HG02970 (cell line): Measurements from ENCODE around the gene SAMSN1.
"Not testable (repeated sequence)": the region's sequence is repeated elsewhere in the genome, so short reads cannot be mapped to it uniquely, and the experiment has no call there.

Experiments used
- ATAC-seq: cut with Tn5 transposase; IDR thresholded peaks from one replicate; pipeline ENCODE4 v1.9.1; 2021; ENCODE audit warnings: mild to moderate bottlenecking, moderate library complexity, moderate number of reproducible peaks; ENCODE audit not compliant: unreplicated experiment, low FRiP score

The SAMSN1 gene

DNA sequence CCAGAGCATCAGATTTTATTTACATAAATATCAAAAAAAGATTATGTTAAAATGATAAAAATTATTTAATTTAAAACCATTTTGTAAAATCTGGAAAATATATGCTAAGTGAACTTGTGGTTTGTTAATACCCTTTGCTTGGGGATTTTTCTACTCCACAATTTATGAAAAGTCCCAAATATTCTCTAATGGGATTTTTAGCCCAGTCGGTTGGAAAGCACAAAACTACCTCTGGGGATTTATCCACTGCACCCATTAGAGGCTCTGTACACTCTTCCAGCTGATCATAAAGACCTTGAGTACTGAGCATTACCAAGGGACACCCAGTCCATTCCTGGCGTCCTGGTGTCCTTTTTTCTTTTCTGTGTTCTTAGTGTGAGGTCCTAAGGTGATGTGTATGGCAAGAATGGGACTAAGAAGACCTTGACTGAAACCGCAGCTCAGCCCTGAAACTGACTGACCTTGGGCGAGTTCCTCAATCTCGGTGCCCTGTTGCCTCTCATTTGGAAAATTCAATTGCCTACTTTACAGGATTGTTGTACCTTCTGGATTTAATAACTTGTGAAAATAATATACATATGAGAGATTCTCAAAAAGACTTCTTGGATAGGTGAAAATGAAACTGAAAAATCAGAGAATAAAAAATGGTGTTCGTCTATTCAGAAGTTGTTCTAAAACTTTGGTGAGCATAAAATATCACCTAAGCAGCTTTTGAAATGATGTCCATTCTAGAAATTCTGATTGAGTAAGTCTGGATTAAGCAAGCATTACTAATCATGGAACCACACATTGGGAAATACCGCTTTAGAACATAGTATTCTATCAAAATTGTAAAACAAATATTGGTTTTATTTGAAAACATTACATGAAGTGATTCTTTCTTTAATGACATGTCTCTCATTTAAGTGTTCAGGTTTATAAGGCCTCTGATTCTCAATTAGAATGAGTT lies 21.5 kb upstream of the SAMSN1 start:
- ATAC-seq: no peak

DNA sequence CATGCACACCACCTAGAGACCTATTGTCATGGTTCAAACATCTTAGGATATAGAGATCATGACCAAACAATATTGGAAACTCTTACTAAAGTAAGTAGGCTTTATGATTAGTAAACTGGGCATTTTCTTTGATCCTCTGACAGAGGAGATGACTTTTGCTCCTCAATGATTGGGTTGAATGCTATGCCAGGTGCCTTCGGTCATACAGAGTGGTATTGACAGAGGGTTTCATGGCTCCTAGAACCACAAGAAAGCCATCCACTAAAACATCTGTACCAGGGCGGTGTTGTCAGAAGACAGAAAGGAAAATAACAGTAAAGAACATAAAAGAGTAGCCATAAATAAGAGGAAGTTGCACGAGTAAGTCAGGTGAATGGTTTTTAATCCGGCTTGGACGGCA lies 20.8 kb upstream of the SAMSN1 start:
- ATAC-seq: no peak

- ATAC-seq: no peak
Measured at GRCh38 chr21:14562959-14563358, 16.8 kb upstream of the SAMSN1 start.

DNA sequence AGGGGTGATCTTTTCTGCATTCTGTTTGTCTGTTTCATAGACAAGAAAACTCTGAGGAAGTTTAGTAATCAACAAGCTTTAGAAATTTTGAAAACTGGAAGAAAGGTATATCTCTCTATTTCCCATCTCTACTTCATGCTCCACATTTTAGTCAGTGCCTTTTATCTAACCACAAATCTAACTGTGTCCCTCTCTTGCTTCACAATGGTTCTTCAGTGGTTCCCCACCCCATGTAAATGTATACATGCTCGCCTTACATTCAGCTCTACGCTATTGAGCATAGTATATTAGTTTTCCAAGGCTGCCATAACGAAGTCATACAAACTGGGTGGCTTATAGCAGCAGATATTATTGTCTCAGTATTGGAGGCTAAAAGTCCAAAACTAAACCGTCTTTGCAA lies 14.4 kb upstream of the SAMSN1 start:
- no peak for ATAC-seq

GRCh38 chr21:14560139-14560538 lies 14.0 kb upstream of the SAMSN1 start:
- ATAC-seq: no peak

DNA sequence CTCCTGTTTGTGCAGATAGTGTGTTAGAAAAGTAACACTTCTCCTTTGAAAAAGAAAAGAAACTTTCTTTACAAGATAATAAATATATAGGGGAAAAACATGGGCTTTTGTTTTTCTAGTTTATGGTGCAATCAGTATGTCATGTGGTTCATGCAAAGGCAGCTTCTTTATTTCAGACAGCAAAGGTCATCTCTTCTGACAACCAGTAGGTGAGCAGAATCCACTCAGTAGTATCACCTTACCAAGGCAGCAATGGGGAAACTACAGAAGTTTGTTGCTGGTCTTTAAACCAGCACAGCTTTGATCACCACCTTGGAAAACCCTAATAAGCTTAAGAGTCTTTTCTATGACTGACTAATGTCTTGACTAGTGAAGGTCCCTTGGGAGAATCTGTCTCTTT lies 13.0 kb upstream of the SAMSN1 start:
- ATAC-seq: no peak

- ATAC-seq: no peak
Measured at GRCh38 chr21:14557413-14557812, 11.3 kb upstream of the SAMSN1 start.

DNA sequence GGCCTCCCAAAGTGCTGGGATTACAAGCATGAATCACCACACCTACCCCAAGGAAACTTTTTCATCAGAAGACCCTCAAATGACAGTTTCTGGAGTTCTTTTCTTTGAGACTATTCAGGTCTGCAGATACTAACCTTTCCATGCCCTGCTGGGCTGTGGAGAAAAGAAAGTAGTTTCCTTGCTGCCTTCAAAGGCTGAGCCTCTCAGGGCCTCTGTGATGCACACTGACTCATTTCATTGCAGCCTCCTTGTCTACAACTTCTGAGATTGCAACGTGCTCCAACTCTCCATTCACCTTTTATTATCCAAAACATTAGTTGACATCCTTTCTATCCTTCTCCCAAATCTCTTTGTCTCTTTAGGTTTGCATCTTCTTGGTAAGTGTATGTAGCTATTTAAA lies 8.8 kb upstream of the SAMSN1 start:
- ATAC-seq: no peak

- no peak for ATAC-seq
Measured at GRCh38 chr21:14553422-14553821, 7.3 kb upstream of the SAMSN1 start.

- ATAC-seq: no peak
Measured at GRCh38 chr21:14551741-14552140, 5.6 kb upstream of the SAMSN1 start.

- no peak for ATAC-seq
Measured at GRCh38 chr21:14550135-14550534, 4.0 kb upstream of the SAMSN1 start.

DNA sequence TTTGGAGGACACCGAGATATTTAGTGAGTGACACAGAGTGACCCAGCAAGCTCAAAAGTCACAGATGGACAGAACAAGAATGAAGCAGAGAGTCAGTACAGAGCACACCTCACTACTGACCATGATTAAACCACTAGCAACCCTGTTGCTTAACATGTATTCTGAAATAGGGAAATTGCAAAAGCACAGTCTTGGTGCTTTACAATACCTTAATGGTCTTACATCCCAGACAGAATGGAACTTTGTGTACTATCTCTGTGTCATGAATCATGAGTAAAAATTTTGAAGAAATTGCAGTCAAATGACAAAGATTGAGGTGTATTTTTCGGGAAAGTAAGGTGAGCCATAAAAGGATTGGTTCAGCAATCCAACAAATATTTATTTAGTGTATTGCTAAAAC lies 2.7 kb upstream of the SAMSN1 start:
- no peak for ATAC-seq

- ATAC-seq: no peak
Measured at GRCh38 chr21:14547834-14548513, 1.9 kb upstream of the SAMSN1 start.

- ATAC-seq: not testable (repeated sequence)
Measured at GRCh38 chr21:14546719-14547118, 604 bp upstream of the SAMSN1 start.

GRCh38 chr21:14543983-14544382 lies 2.1 kb downstream of the SAMSN1 start:
- no peak for ATAC-seq

DNA sequence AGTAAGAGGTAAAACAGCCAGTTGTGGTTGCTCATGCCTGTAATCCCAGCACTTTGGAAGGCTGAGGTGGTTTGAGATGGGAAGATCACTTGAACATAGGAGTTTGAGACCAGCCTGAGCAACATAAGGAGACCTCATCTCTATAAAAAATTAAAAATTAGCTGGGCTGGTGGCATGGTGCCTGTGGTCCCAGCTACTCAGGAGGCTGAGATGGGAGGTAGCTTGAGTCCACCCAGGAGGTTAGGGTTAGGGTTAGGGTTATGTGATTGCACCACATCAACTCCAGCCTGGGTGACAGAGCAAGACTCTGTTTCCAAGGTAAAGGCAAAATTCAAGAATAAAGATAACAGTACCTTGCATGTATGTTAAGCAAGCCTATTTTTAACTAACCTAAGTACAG lies 3.5 kb downstream of the SAMSN1 start:
- ATAC-seq: no peak

- no peak for ATAC-seq
Measured at GRCh38 chr21:14541841-14542490, 4.1 kb downstream of the SAMSN1 start.

GRCh38 chr21:14538483-14538882 lies 7.6 kb downstream of the SAMSN1 start:
- ATAC-seq: no peak

GRCh38 chr21:14536929-14537328 lies 9.2 kb downstream of the SAMSN1 start:
- ATAC-seq: no peak

GRCh38 chr21:14535702-14536101 lies 10.4 kb downstream of the SAMSN1 start:
- ATAC-seq: no peak
